ENCODE data around the gene GZMM.

GZMM gene

DNA sequence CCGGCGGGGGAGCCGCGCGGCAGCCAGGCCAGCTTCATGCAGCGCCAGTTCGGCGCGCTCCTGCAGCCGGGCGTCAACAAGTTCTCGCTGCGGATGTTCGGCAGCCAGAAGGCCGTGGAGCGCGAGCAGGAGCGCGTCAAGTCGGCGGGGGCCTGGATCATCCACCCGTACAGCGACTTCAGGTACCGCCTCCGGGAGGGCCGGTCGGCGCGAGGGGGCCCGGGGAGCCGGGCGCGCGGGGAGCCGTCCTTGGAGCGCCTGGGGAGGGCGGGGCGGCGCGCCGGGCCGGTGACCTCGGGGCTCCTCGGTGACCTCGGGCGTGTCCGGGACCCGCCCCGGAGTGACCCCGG is 46.5 kb downstream of the GZMM start:
- DNase-seq (ENCODE audit: low read depth) = peak; percentile 21
- no peak overlapping the region for H3K4me3 ChIP-seq (ENCODE audit: control insufficient read depth, low read depth, low read length)
- TF ChIP-seq, protein P1, sequence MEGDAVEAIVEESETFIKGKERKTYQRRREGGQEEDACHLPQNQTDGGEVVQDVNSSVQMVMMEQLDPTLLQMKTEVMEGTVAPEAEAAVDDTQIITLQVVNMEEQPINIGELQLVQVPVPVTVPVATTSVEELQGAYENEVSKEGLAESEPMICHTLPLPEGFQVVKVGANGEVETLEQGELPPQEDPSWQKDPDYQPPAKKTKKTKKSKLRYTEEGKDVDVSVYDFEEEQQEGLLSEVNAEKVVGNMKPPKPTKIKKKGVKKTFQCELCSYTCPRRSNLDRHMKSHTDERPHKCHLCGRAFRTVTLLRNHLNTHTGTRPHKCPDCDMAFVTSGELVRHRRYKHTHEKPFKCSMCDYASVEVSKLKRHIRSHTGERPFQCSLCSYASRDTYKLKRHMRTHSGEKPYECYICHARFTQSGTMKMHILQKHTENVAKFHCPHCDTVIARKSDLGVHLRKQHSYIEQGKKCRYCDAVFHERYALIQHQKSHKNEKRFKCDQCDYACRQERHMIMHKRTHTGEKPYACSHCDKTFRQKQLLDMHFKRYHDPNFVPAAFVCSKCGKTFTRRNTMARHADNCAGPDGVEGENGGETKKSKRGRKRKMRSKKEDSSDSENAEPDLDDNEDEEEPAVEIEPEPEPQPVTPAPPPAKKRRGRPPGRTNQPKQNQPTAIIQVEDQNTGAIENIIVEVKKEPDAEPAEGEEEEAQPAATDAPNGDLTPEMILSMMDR (conservative IDR thresholded peaks at IDR 0.05; ENCODE audit: control insufficient read depth, insufficient read depth, low read depth, low read length) = no peak

DNA sequence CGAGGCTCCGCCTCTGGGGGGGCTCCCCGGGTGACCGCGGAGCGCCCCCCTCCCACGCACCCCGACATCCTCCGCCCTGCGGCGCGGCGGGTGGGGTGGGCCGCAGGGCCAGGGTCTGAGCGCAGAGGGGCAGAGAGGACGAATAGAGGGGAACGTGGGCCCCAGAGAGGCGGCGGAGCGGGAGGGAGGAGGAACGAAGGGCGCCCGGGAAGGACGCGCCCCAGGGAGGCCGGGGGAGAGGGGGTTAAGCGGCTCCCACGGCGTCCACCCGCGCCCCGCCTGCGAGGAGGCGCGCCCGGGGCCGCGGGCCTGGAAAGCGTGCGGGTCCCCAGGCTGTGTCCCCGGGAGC is 46.9 kb downstream of the GZMM start:
- no peak overlapping the region for H3K4me3 ChIP-seq (ENCODE audit: control insufficient read depth, low read depth, low read length)
- DNase-seq (ENCODE audit: low read depth) = no peak
- TF ChIP-seq, protein P1 (conservative IDR thresholded peaks at IDR 0.05; ENCODE audit: control insufficient read depth, insufficient read depth, low read depth, low read length) = no peak

DNA sequence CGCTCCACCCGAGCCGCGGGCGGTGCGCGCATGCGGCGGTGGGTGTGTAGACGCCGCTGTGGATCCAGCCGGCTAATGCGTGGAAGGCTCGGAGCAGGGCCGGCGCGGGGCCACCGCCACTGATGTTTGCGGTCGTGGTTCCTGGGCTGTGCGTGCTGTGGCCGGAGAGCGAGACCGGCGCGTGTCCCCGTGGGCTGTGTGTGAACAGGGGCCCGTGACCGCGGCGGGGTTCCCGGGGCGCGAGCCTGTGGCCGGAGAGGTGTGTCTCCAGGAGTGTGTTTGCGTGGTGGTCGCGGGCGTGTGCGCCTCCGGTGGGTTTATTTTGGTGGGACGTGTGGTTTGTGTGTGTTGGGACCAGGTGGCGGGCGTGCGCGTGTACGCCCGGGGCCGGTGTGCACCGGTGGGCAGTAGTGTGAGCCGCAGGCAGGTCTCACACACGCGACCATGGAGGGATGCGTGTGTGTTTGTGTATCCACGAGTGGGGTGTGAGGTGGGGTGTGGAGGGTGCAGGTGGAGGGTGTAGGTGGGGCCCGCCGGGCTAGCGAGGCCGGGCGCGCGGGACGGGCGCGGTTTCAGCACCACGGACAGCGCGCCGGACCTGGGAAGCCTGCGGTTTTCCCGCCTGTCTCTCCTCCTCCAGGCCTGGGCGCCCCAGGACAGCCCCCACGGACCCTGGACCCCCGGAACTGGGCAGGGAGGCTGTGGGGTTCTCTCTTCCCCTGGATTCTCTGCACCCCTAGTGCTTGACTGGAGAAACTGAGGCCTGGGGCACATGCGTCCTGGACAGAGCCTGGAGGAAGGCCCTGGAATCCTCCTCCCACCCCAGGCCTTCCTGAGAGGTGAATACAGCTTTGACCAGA is 47.5 kb downstream of the GZMM start:
- DNase-seq (ENCODE audit: low read depth) = no peak
- H3K4me3 ChIP-seq (ENCODE audit: control insufficient read depth, low read depth, low read length) = no peak overlapping the region
- TF ChIP-seq, protein P1 (conservative IDR thresholded peaks at IDR 0.05; ENCODE audit: control insufficient read depth, insufficient read depth, low read depth, low read length) = no peak

DNA sequence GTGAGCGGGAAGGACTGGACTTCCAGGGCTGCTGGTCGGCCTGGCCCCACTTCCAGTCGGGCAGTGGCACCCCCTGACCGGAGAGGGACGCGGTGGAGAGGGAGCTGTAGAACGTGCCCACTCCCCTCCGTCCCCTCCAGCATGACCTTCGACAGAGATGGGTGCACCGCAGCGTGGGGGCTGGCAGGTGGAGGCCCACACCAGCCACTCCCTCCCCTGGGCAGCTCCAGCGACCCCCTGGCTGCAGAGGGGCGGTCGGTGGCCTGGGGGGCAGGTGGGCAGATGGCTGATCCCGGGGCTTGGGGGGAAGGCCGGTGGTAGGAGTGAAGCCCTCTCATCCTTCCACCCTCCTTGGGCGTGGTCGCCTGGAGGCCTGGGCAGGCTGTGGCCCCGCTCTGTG is 48.2 kb downstream of the GZMM start:
- TF ChIP-seq, protein P1 (conservative IDR thresholded peaks at IDR 0.05; ENCODE audit: control insufficient read depth, insufficient read depth, low read depth, low read length) = no peak
- no peak overlapping the region for H3K4me3 ChIP-seq (ENCODE audit: control insufficient read depth, low read depth, low read length)
- no peak for DNase-seq (ENCODE audit: low read depth)

DNA sequence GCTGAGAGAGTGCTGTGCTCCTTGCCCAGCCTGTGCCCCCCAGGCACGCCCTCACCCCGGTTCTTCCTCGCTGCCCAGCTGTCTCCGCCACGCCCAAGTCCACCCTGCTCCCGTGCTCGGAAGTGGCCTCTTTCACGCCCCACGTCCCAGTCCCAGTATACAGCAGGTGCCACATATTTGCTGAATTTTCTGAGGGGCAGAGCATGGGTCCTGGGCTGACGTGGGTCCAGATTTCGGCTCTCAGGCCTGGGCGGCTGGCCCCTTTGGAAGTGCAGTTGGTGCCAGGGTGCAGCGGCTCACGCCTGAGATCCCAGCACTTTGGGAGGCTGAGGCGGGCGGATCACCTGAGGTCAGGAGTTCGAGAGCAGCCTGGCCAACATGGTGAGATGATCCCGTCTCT is 49.2 kb downstream of the GZMM start:
- DNase-seq (ENCODE audit: low read depth) = no peak
- TF ChIP-seq, protein P1 (conservative IDR thresholded peaks at IDR 0.05; ENCODE audit: control insufficient read depth, insufficient read depth, low read depth, low read length) = no peak
- H3K4me3 ChIP-seq (ENCODE audit: control insufficient read depth, low read depth, low read length) = no peak overlapping the region

DNA sequence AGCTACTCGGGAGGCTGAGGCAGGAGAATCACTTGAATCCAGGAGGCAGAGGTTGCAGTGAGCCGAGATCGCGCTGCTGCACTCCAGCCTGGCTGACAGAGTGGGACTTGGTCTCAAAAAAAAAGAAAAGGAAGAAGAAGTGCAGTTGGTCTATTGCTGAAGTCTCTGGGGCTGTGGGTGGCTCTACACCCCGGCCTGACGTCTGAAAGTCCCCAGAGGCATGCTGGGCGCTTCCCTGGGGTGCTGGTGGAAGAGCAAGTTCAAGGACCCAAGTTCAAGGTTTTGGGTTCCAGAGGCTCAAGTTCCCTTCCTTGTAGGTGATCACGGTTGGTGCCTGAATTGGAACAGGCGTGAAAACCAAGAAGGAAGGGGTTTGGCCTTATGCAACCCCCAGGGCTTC is 49.7 kb downstream of the GZMM start:
- DNase-seq (ENCODE audit: low read depth) = no peak
- TF ChIP-seq, protein P1 (conservative IDR thresholded peaks at IDR 0.05; ENCODE audit: control insufficient read depth, insufficient read depth, low read depth, low read length) = no peak
- no peak overlapping the region for H3K4me3 ChIP-seq (ENCODE audit: control insufficient read depth, low read depth, low read length)

All from fibroblast of mammary gland (primary cell).